ENCODE results near the gene EPSTI1. TPM values are rescaled to one million over a fixed set of nuclear protein-coding genes. Genes with fewer than 3 reads are reported as not detected.

The EPSTI1 gene
- total and polyA plus RNA-seq, 8 donors, result 3.5 to 115 (median 5.2) TPM; not detected in 1

GRCh38 chr13:43009506-43009905, 17.5 kb upstream of the EPSTI1 start:
- Histone ChIP-seq H3K4me1 (no peaks in the 10 kb centered on the region), H3K36me3 (no peaks in the 10 kb centered on the region), H3K27ac (no peak overlapping the region), H3K4me3 (no peak overlapping the region), H3K27me3 (no peaks in the 10 kb centered on the region), H3K9me3 (no peaks in the 10 kb centered on the region)
- 61 to 100% (median 79%) methylated on average over 1 of the region's 1 CpG for WGBS, 5 donors
- TF ChIP-seq POLR2A (IDR thresholded peaks at IDR 0.05) (no peak), POLR2AphosphoS5 (IDR thresholded peaks at IDR 0.05) (no peak), EP300 (IDR thresholded peaks at IDR 0.05) (no peak)
- TF ChIP-seq, protein P1, sequence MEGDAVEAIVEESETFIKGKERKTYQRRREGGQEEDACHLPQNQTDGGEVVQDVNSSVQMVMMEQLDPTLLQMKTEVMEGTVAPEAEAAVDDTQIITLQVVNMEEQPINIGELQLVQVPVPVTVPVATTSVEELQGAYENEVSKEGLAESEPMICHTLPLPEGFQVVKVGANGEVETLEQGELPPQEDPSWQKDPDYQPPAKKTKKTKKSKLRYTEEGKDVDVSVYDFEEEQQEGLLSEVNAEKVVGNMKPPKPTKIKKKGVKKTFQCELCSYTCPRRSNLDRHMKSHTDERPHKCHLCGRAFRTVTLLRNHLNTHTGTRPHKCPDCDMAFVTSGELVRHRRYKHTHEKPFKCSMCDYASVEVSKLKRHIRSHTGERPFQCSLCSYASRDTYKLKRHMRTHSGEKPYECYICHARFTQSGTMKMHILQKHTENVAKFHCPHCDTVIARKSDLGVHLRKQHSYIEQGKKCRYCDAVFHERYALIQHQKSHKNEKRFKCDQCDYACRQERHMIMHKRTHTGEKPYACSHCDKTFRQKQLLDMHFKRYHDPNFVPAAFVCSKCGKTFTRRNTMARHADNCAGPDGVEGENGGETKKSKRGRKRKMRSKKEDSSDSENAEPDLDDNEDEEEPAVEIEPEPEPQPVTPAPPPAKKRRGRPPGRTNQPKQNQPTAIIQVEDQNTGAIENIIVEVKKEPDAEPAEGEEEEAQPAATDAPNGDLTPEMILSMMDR (IDR thresholded peaks at IDR 0.05), result no peak
- DNase-seq, result no peak
- intact Hi-C loops (cut with DNase I; ENCODE audit: low total_unique reads), result no loop called here

- no peak for DNase-seq
- Histone ChIP-seq H3K9me3 (no peaks in the 10 kb centered on the region), H3K27me3 (no peaks in the 10 kb centered on the region), H3K36me3 (no peaks in the 10 kb centered on the region), H3K4me1 (no peaks in the 10 kb centered on the region), H3K27ac (no peak overlapping the region), H3K4me3 (no peak overlapping the region)
- TF ChIP-seq, protein P1 (IDR thresholded peaks at IDR 0.05), result no peak
- TF ChIP-seq POLR2A (IDR thresholded peaks at IDR 0.05), result no peak
- no peak for TF ChIP-seq EP300 (IDR thresholded peaks at IDR 0.05)
- no peak for TF ChIP-seq POLR2AphosphoS5 (IDR thresholded peaks at IDR 0.05)
- WGBS, 5 donors, result 79 to 97% (median 92%) methylated on average over 3 of the region's 3 CpGs
- intact Hi-C loops (cut with DNase I; ENCODE audit: low total_unique reads), result no loop called here
These were observed 16.6 kb upstream of the EPSTI1 start for GRCh38 chr13:43008596-43008995.

GRCh38 chr13:43006893-43007631, 15.0 kb upstream of the EPSTI1 start:
- Histone ChIP-seq H3K4me3 (no peak overlapping the region), H3K27ac (no peak overlapping the region), H3K4me1 (no peaks in the 10 kb centered on the region), H3K9me3 (no peaks in the 10 kb centered on the region), H3K27me3 (no peaks in the 10 kb centered on the region), H3K36me3 (no peaks in the 10 kb centered on the region)
- TF ChIP-seq POLR2A (IDR thresholded peaks at IDR 0.05) (no peak), POLR2AphosphoS5 (IDR thresholded peaks at IDR 0.05) (no peak), EP300 (IDR thresholded peaks at IDR 0.05) (no peak)
- TF ChIP-seq, protein P1 (IDR thresholded peaks at IDR 0.05), result no peak
- DNase-seq, result no peak
- intact Hi-C loops (cut with DNase I; ENCODE audit: low total_unique reads), result no loop called here
- 30 to 59% (median 44%) methylated on average over 3 of the region's 3 CpGs for WGBS, 5 donors

GRCh38 chr13:43005460-43006236, 13.6 kb upstream of the EPSTI1 start:
- H3K4me3 ChIP-seq, result no peak overlapping the region
- WGBS, 5 donors, result 94 to 97% (median 96%) methylated on average over 3 of the region's 3 CpGs
- H3K9me3 ChIP-seq, result no peaks in the 10 kb centered on the region
- H3K27ac ChIP-seq, result no peak overlapping the region
- no peaks in the 10 kb centered on the region for H3K27me3 ChIP-seq
- TF ChIP-seq EP300 (IDR thresholded peaks at IDR 0.05), result no peak
- no peaks in the 10 kb centered on the region for H3K4me1 ChIP-seq
- intact Hi-C loops (cut with DNase I; ENCODE audit: low total_unique reads), result no loop called here
- no peaks in the 10 kb centered on the region for H3K36me3 ChIP-seq
- no peak for DNase-seq
